H1 (cell line): ENCODE results near the gene TXNL4A. TPM values are rescaled to one million over a fixed set of nuclear protein-coding genes. Genes with fewer than 3 reads are reported as not detected.

ENCODE experiments used
- CTCF ChIA-PET: fragments of 300-600 bp; sonication (Branson Sonifier 250); formaldehyde crosslinking; loops from one replicate; lab custom pipeline; 2021; ENCODE audit not compliant: partially characterized antibody; lab: Charles Lee
- POLR2A ChIA-PET: fragments of 300-600 bp; sonication (Branson Sonifier 250); formaldehyde crosslinking; loops from one replicate; lab custom pipeline; 2021; ENCODE audit warnings: inconsistent platforms; ENCODE audit not compliant: partially characterized antibody; lab: Charles Lee
- DNase-seq, 2 experiments: peaks; one replicate each; pipeline versions ENCODE4 v3.0.0 to v3.0.0-alpha.2; 2010 to 2022; ENCODE audit warnings: low spot score in 2 of 2, low read depth in 1 of 2, mixed read lengths in 1 of 2
- FAIRE-seq: peaks from 2 replicates; lab custom pipeline; 2011; peaks lifted over from hg19 to GRCh38; lab: Jason Lieb, UNC
- H2AFZ ChIP-seq: 2 replicates; pipeline ENCODE4 v1.8.1; 2012; ENCODE audit warnings: low read length, inconsistent platforms
- H2AK5ac ChIP-seq: 2 replicates; pipeline ENCODE4 v1.6.1; 2013; ENCODE audit warnings: low read depth, low read length
- H2BK120ac ChIP-seq: replicated peaks from 2 replicates; pipeline ENCODE3; 2013; ENCODE audit warnings: low read depth, low read length, inconsistent platforms
- H2BK12ac ChIP-seq: 2 replicates; pipeline ENCODE4 v1.6.1; 2013; ENCODE audit warnings: low read depth, low read length
- H2BK15ac ChIP-seq: 2 replicates; pipeline ENCODE4 v1.6.1; 2013; ENCODE audit warnings: low read length
- H2BK20ac ChIP-seq: 2 replicates; pipeline ENCODE4 v1.6.1; 2013; ENCODE audit warnings: low read length
- H2BK5ac ChIP-seq: 2 replicates; pipeline ENCODE4 v1.6.1; 2013; ENCODE audit warnings: low read depth, low read length
- H3K14ac ChIP-seq: 2 replicates; pipeline ENCODE4 v1.6.1; 2013; ENCODE audit warnings: inconsistent platforms; ENCODE audit not compliant: insufficient read length
- H3K18ac ChIP-seq: 2 replicates; pipeline ENCODE4 v1.6.1; 2013; ENCODE audit warnings: low read length; ENCODE audit errors: extremely low read depth
- H3K23ac ChIP-seq: 2 replicates; pipeline ENCODE4 v1.6.1; 2013; ENCODE audit warnings: inconsistent platforms; ENCODE audit not compliant: insufficient read length
- H3K23me2 ChIP-seq: 2 replicates; pipeline ENCODE4 v1.6.1; 2013; ENCODE audit warnings: low read depth, low read length
- H3K27ac ChIP-seq: 2 replicates; pipeline ENCODE4 v1.6.1; 2011; ENCODE audit warnings: low read depth, low read length, inconsistent platforms
- H3K27me3 ChIP-seq, 4 experiments: replicated peaks in 1 of 4; 1 replicate in 1 of 4; 2 replicates in 3 of 4; pipeline versions ENCODE4 v1.6.1 to v1.8.1; 2011 to 2013; ENCODE audit warnings: low read length in 3 of 4, mild to moderate bottlenecking in 3 of 4, inconsistent platforms in 2 of 4, mixed read lengths in 2 of 4, moderate library complexity in 1 of 4; ENCODE audit not compliant: control insufficient read depth in 3 of 4, insufficient read depth in 3 of 4; ENCODE audit errors: extremely low read depth in 1 of 4
- H3K36me3 ChIP-seq, 4 experiments: 2 replicates each; pipeline versions ENCODE4 v1.6.1 to v1.8.1; 2011 to 2013; ENCODE audit warnings: mild to moderate bottlenecking in 4 of 4, low read length in 3 of 4, moderate library complexity in 2 of 4, control low read depth in 1 of 4, inconsistent platforms in 1 of 4; ENCODE audit not compliant: insufficient read depth in 4 of 4, control insufficient read depth in 2 of 4
- H3K4ac ChIP-seq: replicated peaks from 2 replicates; pipeline ENCODE3; 2013; ENCODE audit warnings: low read length, low read depth, mixed read lengths, inconsistent platforms; ENCODE audit not compliant: insufficient read length
- H3K4me1 ChIP-seq, 4 experiments: replicated peaks in 1 of 4; 1 replicate in 1 of 4; 2 replicates in 3 of 4; pipeline versions ENCODE4 v1.6.1 to v1.8.1; 2011 to 2013; ENCODE audit warnings: low read length in 3 of 4, inconsistent platforms in 2 of 4, mixed read lengths in 1 of 4; ENCODE audit not compliant: insufficient read depth in 4 of 4, control insufficient read depth in 3 of 4
- H3K4me2 ChIP-seq, 2 experiments: 2 replicates each; pipeline versions ENCODE4 v1.6.1 to v1.8.1; 2011 to 2013; ENCODE audit warnings: low read depth in 2 of 2, low read length in 2 of 2, control low read depth in 1 of 2, inconsistent platforms in 1 of 2, mild to moderate bottlenecking in 1 of 2; ENCODE audit not compliant: insufficient read depth in 1 of 2
- H3K4me3 ChIP-seq, 4 experiments: fragments of 200-600, 300-600 bp in 1 of 4; sonication (generic), shearing (Covaris generic), sonication (Bioruptor Twin) in 1 of 4; 2 replicates each; pipeline versions ENCODE4 v1.5.1 to v1.8.1; 2011 to 2016; ENCODE audit warnings: low read length in 4 of 4, low read depth in 3 of 4, control low read depth in 2 of 4, inconsistent platforms in 2 of 4, mild to moderate bottlenecking in 2 of 4, mixed read lengths in 1 of 4, moderate library complexity in 1 of 4; ENCODE audit not compliant: insufficient read depth in 2 of 4; ENCODE audit errors: extremely low read depth in 1 of 4
- H3K56ac ChIP-seq: replicated peaks from 2 replicates; pipeline ENCODE3; 2013; ENCODE audit warnings: low read depth, mild to moderate bottlenecking, mixed read lengths, low read length, inconsistent platforms; ENCODE audit not compliant: insufficient read length
- H3K79me1 ChIP-seq: 2 replicates; pipeline ENCODE4 v1.6.1; 2013; ENCODE audit warnings: low read depth, low read length, control low read depth
- H3K79me2 ChIP-seq, 2 experiments: 2 replicates each; pipeline versions ENCODE4 v1.6.1 to v1.8.1; 2012 to 2013; ENCODE audit warnings: low read length in 2 of 2, mild to moderate bottlenecking in 2 of 2, inconsistent platforms in 1 of 2; ENCODE audit not compliant: insufficient read depth in 2 of 2, control insufficient read depth in 1 of 2
- H3K9ac ChIP-seq, 4 experiments: replicated peaks in 1 of 4; 1 replicate in 1 of 4; 2 replicates in 3 of 4; pipeline versions ENCODE4 v1.6.1 to v1.8.1; 2011 to 2013; ENCODE audit warnings: low read depth in 3 of 4, low read length in 3 of 4, control low read depth in 2 of 4, mild to moderate bottlenecking in 2 of 4, moderate library complexity in 2 of 4, inconsistent platforms in 1 of 4; ENCODE audit errors: extremely low read depth in 1 of 4
- H3K9me3 ChIP-seq, 2 experiments: 2 replicates each; pipeline versions ENCODE4 v1.6.1 to v1.8.1; 2012 to 2013; ENCODE audit warnings: mild to moderate bottlenecking in 2 of 2, moderate library complexity in 2 of 2, control low read depth in 1 of 2, inconsistent platforms in 1 of 2, low read depth in 1 of 2, low read length in 1 of 2, mixed read lengths in 1 of 2; ENCODE audit not compliant: insufficient read depth in 2 of 2
- H4K20me1 ChIP-seq, 2 experiments: replicated peaks in 1 of 2; 2 replicates each; pipeline versions ENCODE3 to v1.8.1; 2011 to 2013; ENCODE audit warnings: inconsistent platforms in 2 of 2, low read length in 2 of 2, mild to moderate bottlenecking in 1 of 2; ENCODE audit not compliant: insufficient read depth in 2 of 2, control insufficient read depth in 1 of 2
- H4K5ac ChIP-seq: 2 replicates; pipeline ENCODE4 v1.6.1; 2013; ENCODE audit warnings: low read length, low read depth, mixed read lengths, inconsistent platforms; ENCODE audit not compliant: insufficient read length
- H4K8ac ChIP-seq: 2 replicates; pipeline ENCODE4 v1.8.0; 2013; ENCODE audit warnings: mild to moderate bottlenecking, moderate library complexity, low read length, inconsistent platforms; ENCODE audit not compliant: insufficient read depth; ENCODE audit errors: extremely low read depth
- H4K91ac ChIP-seq: replicated peaks from 2 replicates; pipeline ENCODE3; 2013; ENCODE audit warnings: low read length, mixed read lengths, inconsistent platforms; ENCODE audit not compliant: insufficient read length
- EZH2 ChIP-seq: fragments of 200-600 bp; sonication (generic); IDR thresholded peaks from 2 replicates; pipeline ENCODE4 v1.7.1; 2012; ENCODE audit warnings: low read depth, mild to moderate bottlenecking, moderate library complexity, low read length, inconsistent platforms; ENCODE audit not compliant: severe bottlenecking
- GABPA ChIP-seq: IDR thresholded peaks from 2 replicates; pipeline ENCODE4 v1.6.1; 2011; ENCODE audit warnings: mild to moderate bottlenecking, low read length, moderate library complexity, borderline replicate concordance; ENCODE audit not compliant: insufficient read depth
- YY1 ChIP-seq: IDR thresholded peaks from 2 replicates; pipeline ENCODE4 v1.6.1; 2011; ENCODE audit warnings: low read depth, mild to moderate bottlenecking, low read length
- WGBS, 2 experiments: shearing (Covaris generic) in 1 of 2; methylation state at CpG; one replicate each; pipeline versions ENCODE4 v1.1.6 to v1.1.7; 2013 to 2015; ENCODE audit warnings: low lambda C conversion rate in 2 of 2, mixed read lengths in 2 of 2, inconsistent platforms in 1 of 2, low coverage in 1 of 2, missing lambda C conversion rate in 1 of 2; ENCODE audit not compliant: insufficient replicate concordance in 2 of 2, insufficient coverage in 1 of 2, insufficient read length in 1 of 2; ENCODE audit errors: extremely low coverage in 1 of 2, missing lambda C conversion rate in 1 of 2; 5-methylcytosine and 5-hydroxymethylcytosine counted together
- polyA plus RNA-seq, 7 experiments: library from polyadenylated mRNA; depleted of rRNA in 3 of 7; stranded (reverse) in 5 of 7; unstranded in 2 of 7; fragments of >200 nt in 5 of 7; fragments of 200-250 nt in 2 of 7; gene quantifications; 1 replicate in 5 of 7; 2 replicates in 1 of 7; 4 replicates in 1 of 7; pipeline versions ENCODE4 v1.2.1 to v1.2.3, GENCODE V29; 2011 to 2013; ENCODE audit warnings: missing spikeins in 2 of 7, mixed read lengths in 2 of 7
- total RNA-seq: library from RNA; stranded (reverse); fragmentation: NEBNext Ultra II Directional; extraction: Animal tissue kit (Norgen Biotek cat#: 25700); gene quantifications from 2 replicates; pipeline ENCODE4 v1.2.1, GENCODE V29; 2021

Gene TXNL4A
- total and polyA plus RNA-seq, 2 of the 8 experiments (the other 6 are each of a cell fraction or from before 2014, with no cell fraction given), result 169 to 181 TPM

DNA sequence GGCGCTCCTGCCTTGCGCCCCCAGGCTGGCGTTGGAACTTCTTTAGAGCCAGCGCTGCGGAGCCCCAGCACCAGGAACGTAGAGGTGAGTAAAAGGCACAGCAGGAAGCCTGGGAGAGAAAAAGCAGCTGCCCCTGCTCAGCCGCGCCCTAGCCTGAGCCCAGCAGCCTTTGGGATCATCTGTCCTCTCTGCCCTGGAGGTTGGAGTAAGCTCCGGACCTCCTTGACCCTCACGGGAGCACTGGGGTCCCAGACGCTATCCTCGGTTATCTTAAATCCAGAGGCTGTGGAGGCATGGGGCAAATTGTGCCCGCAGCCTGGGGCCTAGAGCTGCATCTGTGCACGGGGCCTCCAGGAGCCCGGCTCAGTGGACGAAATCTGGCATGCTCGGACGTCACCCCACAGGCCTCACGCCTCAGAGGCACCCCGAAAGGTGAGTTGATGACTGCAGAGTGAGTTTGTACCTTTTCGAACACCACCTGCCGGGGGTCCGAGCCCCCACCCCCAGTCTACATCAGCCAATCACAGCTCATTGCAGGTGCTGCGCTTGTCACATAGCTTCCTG, 35.3 kb downstream of the TXNL4A start:
- Histone ChIP-seq H3K4me3 (peak overlapping the region; percentile 20 to 84 (median 48); a peak in 7 of 8 replicates), H3K36me3 (no peaks in the 10 kb centered on the region), H3K9ac (no peak overlapping the region), H3K18ac (no peak overlapping the region; the same call in 1 of the 2 replicates), H3K27me3 (peaks cover 10 to 44% (median 39%) of the 10 kb centered on the region in 4 experiments), H4K20me1 (peaks cover 0 to 6% of the 10 kb centered on the region in 2 experiments), H2BK12ac (no peak overlapping the region), H2BK15ac (no peak overlapping the region), H3K23ac (no peak overlapping the region), H3K4me1 (peaks cover 2 to 9% (median 5%) of the 10 kb centered on the region in 4 experiments), H3K27ac (no peak overlapping the region), H3K79me1 (no peaks in the 10 kb centered on the region; the same call in 1 of the 2 replicates), H3K14ac (no peak overlapping the region), H3K4ac (no peak overlapping the region), H4K5ac (no peak overlapping the region), H4K8ac (no peak overlapping the region), H3K23me2 (peaks cover 14% of the 10 kb centered on the region; the same call in 1 of the 2 replicates), H3K4me2 (peak overlapping the region; percentile 58 to 72), H2AK5ac (no peak overlapping the region), H3K9me3 (no peaks in the 10 kb centered on the region), H2AFZ (no peak overlapping the region), H3K56ac (no peak overlapping the region), H4K91ac (no peak overlapping the region), H3K79me2 (peaks cover 0 to 3% of the 10 kb centered on the region in 2 experiments; a peak in 1 of 4 replicates), H2BK20ac (no peak overlapping the region), H2BK5ac (no peak overlapping the region), H2BK120ac (no peak overlapping the region)
- ChIA-PET CTCF (interaction anchor here (0.8 to 3.4 kb wide), 6 partner anchors 9 to 71 kb away, joined by 3 to 17 read pairs (median 6); no protein-coding TSS in a partner anchor), POLR2A (interaction anchor here (0.8 to 1.7 kb wide), 6 partner anchors 11 to 47 kb away, joined by 3 to 8 read pairs (median 4); partner anchors contain the start of gene HSBP1L1)
- 13% methylated on average over 24 of the region's 24 CpGs; no CpG with 5 or more reads in 1 of the 2 experiments for WGBS, 2 experiments
- no peak for FAIRE-seq
- DNase-seq, result peak in 1 of 2 experiments; percentile 73
- TF ChIP-seq GABPA, result 0 out of 2 replicates have a peak, but pooled peaks have one; percentile 10
- TF ChIP-seq EZH2, result no peak
- TF ChIP-seq YY1, result 0 out of 2 replicates have a peak, but pooled peaks have one; percentile 6
